GM12878 (cell line): ENCODE data around the gene TESK1. TPM values are rescaled to one million over a fixed set of nuclear protein-coding genes. Genes with fewer than 3 reads are reported as not detected.

Experiments
- ASH2L ChIP-seq: fragments of 300-600, 200-600 bp; sonication (generic); IDR thresholded peaks from 2 replicates; pipeline ENCODE4 v1.6.1; 2017; ENCODE audit warnings: low read depth, mild to moderate bottlenecking, borderline replicate concordance
- BHLHE40 ChIP-seq, 2 experiments: fragments of 450-650 bp in 1 of 2; IDR thresholded peaks; 2 replicates each; pipeline ENCODE4 v1.6.1; 2011 to 2017; ENCODE audit warnings: low read depth in 2 of 2, borderline replicate concordance in 1 of 2, improper control_type of control experiment in 1 of 2, low read length in 1 of 2, mild to moderate bottlenecking in 1 of 2
- ESRRA ChIP-seq: IDR thresholded peaks from 2 replicates; pipeline ENCODE4 v1.6.1; 2012; ENCODE audit warnings: mild to moderate bottlenecking, low read length, improper control_type of control experiment
- ETV6 ChIP-seq, 2 experiments: fragments of 450-650 bp in 1 of 2; IDR thresholded peaks in 1 of 2; conservative IDR thresholded peaks in 1 of 2; 2 replicates each; pipeline ENCODE4 v1.6.1; 2014; ENCODE audit warnings: antibody characterized with exemption in 1 of 2, borderline replicate concordance in 1 of 2, low read depth in 1 of 2, mild to moderate bottlenecking in 1 of 2, moderate library complexity in 1 of 2
- GABPA ChIP-seq: IDR thresholded peaks from 2 replicates; pipeline ENCODE4 v1.6.1; 2014; ENCODE audit warnings: antibody characterized with exemption, low read depth, mild to moderate bottlenecking, inconsistent platforms
- HCFC1 ChIP-seq: fragments of 150-350 bp; IDR thresholded peaks from 2 replicates; pipeline ENCODE4 v1.6.1; 2014; ENCODE audit warnings: low read length
- MEF2B ChIP-seq: fragments of 450-650 bp; IDR thresholded peaks from 2 replicates; pipeline ENCODE4 v1.6.1; 2018; ENCODE audit warnings: mild to moderate bottlenecking, moderate library complexity; ENCODE audit not compliant: partially characterized antibody, poor library complexity, severe bottlenecking
- MTA3 ChIP-seq: IDR thresholded peaks from 2 replicates; pipeline ENCODE4 v1.6.1; 2012; ENCODE audit warnings: low read length, inconsistent platforms, borderline replicate concordance
- NBN ChIP-seq: fragments of 450-650 bp; IDR thresholded peaks from 2 replicates; pipeline ENCODE4 v1.6.1; 2016
- POLR2AphosphoS5 ChIP-seq: IDR thresholded peaks from 2 replicates; pipeline ENCODE4 v1.6.1; 2011; ENCODE audit warnings: mild to moderate bottlenecking, low read length, inconsistent platforms
- SMC3 ChIP-seq: IDR thresholded peaks from 2 replicates; pipeline ENCODE4 v1.6.1; 2011; ENCODE audit warnings: low read length, improper control_type of control experiment, borderline replicate concordance
- SUZ12 ChIP-seq: fragments of 200-600 bp; sonication (generic); IDR thresholded peaks from one replicate; pipeline ENCODE4 v1.6.1; 2018; ENCODE audit warnings: antibody characterized with exemption, mild to moderate bottlenecking; ENCODE audit not compliant: unreplicated experiment
- TCF12 ChIP-seq: IDR thresholded peaks from 2 replicates; pipeline ENCODE4 v1.6.1; 2011; ENCODE audit warnings: low read depth, mild to moderate bottlenecking, low read length
- TCF3 ChIP-seq: IDR thresholded peaks from 2 replicates; pipeline ENCODE4 v1.6.1; 2012; ENCODE audit warnings: low read depth, mild to moderate bottlenecking, low read length, borderline replicate concordance; ENCODE audit not compliant: insufficient read depth
- YBX1 ChIP-seq: fragments of 450-650 bp; IDR thresholded peaks from 2 replicates; pipeline ENCODE4 v1.6.1; 2016; ENCODE audit warnings: antibody characterized with exemption
- ZSCAN29 ChIP-seq: fragments of 450-650 bp; IDR thresholded peaks from 2 replicates; pipeline ENCODE4 v1.6.1; 2017; ENCODE audit warnings: mild to moderate bottlenecking, moderate library complexity
- polyA plus RNA-seq, 11 experiments: library from polyadenylated mRNA; depleted of rRNA in 4 of 11; unstranded in 6 of 11; stranded (reverse) in 5 of 11; fragments of >200 nt; fragmentation: Nextera tagmentation in 4 of 11; fragmentation: Illumina TruSeq in 1 of 11; extraction: Ambion mirVana in 4 of 11; extraction: Trizol in 1 of 11; gene quantifications; 1 replicate in 1 of 11; 2 replicates in 10 of 11; pipeline versions ENCODE4 v1.2.1 to v1.2.3, GENCODE V29; 2011 to 2016; ENCODE audit warnings: inconsistent platforms in 2 of 11, missing spikeins in 2 of 11, low read depth in 1 of 11
- total RNA-seq, 4 experiments: library from RNA; depleted of rRNA in 3 of 4; stranded (reverse); fragments of >200 nt in 3 of 4; fragmentation: Illumina TruSeq in 1 of 4; extraction: Trizol in 1 of 4; gene quantifications; 2 replicates each; pipeline versions ENCODE4 v1.2.1 to v1.2.3, GENCODE V29; 2013 to 2021
- TF ChIP-seq, protein P1 (sequence below): fragments of 450-650 bp; formaldehyde crosslinking; IDR thresholded peaks from 2 replicates; pipeline ENCODE4 v1.5.0; 2022; ENCODE audit warnings: mild to moderate bottlenecking, missing genetic modification characterization
- TF ChIP-seq, protein P2 (sequence below): fragments of 450-650 bp; IDR thresholded peaks from 2 replicates; pipeline ENCODE4 v1.6.1; 2017; ENCODE audit warnings: low read depth, mild to moderate bottlenecking, moderate library complexity
- TF ChIP-seq, protein P3 (sequence below): fragments of 450-650 bp; IDR thresholded peaks from 2 replicates; pipeline ENCODE4 v1.6.1; 2016; ENCODE audit warnings: mild to moderate bottlenecking
- TF ChIP-seq, protein P4 (sequence below): IDR thresholded peaks from 2 replicates; pipeline ENCODE4 v1.6.1; 2011; ENCODE audit warnings: mild to moderate bottlenecking, low read depth, low read length, moderate library complexity; ENCODE audit not compliant: insufficient replicate concordance

The TESK1 gene
- total and polyA plus RNA-seq, 10 of the 15 experiments (the other 5 are each of a cell fraction or from before 2014, with no cell fraction given): 0.16 to 19.5 (median 7.9) TPM; not detected in 1

DNA sequence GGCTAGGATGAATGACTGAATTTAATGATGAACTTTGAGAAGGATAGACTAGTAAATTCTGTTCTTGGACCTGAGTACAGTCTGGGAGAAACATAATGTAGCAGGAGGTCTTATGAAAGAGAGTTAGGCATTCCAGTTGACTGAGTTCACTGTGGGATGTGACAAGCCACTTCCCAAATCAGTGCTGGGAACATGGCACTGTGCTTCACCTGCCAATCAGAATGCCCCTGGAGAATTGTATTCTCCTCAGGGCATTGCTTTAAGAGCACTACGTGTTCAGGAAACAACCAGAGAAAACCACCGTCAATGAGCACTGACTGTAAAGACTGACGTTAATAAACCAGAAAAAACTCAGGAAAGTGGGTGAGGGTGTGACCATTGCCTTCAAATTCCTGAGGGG lies 54.3 kb downstream of the TESK1 start (continued):
- TF ChIP-seq, protein P1, sequence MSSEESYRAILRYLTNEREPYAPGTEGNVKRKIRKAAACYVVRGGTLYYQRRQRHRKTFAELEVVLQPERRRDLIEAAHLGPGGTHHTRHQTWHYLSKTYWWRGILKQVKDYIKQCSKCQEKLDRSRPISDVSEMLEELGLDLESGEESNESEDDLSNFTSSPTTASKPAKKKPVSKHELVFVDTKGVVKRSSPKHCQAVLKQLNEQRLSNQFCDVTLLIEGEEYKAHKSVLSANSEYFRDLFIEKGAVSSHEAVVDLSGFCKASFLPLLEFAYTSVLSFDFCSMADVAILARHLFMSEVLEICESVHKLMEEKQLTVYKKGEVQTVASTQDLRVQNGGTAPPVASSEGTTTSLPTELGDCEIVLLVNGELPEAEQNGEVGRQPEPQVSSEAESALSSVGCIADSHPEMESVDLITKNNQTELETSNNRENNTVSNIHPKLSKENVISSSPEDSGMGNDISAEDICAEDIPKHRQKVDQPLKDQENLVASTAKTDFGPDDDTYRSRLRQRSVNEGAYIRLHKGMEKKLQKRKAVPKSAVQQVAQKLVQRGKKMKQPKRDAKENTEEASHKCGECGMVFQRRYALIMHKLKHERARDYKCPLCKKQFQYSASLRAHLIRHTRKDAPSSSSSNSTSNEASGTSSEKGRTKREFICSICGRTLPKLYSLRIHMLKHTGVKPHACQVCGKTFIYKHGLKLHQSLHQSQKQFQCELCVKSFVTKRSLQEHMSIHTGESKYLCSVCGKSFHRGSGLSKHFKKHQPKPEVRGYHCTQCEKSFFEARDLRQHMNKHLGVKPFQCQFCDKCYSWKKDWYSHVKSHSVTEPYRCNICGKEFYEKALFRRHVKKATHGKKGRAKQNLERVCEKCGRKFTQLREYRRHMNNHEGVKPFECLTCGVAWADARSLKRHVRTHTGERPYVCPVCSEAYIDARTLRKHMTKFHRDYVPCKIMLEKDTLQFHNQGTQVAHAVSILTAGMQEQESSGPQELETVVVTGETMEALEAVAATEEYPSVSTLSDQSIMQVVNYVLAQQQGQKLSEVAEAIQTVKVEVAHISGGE (CRISPR knock-in tag): no peak
- no peak for TF ChIP-seq POLR2AphosphoS5
- TF ChIP-seq ETV6 (conservative IDR thresholded peaks at IDR 0.05 in 1 of 2, IDR thresholded peaks at IDR 0.05 in 1 of 2; ENCODE audit: borderline replicate concordance in 1 of 2, low read depth in 1 of 2): no peak
- TF ChIP-seq, protein P2, sequence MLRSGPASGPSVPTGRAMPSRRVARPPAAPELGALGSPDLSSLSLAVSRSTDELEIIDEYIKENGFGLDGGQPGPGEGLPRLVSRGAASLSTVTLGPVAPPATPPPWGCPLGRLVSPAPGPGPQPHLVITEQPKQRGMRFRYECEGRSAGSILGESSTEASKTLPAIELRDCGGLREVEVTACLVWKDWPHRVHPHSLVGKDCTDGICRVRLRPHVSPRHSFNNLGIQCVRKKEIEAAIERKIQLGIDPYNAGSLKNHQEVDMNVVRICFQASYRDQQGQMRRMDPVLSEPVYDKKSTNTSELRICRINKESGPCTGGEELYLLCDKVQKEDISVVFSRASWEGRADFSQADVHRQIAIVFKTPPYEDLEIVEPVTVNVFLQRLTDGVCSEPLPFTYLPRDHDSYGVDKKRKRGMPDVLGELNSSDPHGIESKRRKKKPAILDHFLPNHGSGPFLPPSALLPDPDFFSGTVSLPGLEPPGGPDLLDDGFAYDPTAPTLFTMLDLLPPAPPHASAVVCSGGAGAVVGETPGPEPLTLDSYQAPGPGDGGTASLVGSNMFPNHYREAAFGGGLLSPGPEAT: 0 out of 2 replicates have a peak, but pooled peaks have one; percentile 23
- TF ChIP-seq MTA3: no peak
- TF ChIP-seq, protein P3, sequence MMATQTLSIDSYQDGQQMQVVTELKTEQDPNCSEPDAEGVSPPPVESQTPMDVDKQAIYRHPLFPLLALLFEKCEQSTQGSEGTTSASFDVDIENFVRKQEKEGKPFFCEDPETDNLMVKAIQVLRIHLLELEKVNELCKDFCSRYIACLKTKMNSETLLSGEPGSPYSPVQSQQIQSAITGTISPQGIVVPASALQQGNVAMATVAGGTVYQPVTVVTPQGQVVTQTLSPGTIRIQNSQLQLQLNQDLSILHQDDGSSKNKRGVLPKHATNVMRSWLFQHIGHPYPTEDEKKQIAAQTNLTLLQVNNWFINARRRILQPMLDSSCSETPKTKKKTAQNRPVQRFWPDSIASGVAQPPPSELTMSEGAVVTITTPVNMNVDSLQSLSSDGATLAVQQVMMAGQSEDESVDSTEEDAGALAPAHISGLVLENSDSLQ: peak; percentile 83
- TF ChIP-seq MEF2B: peak; percentile 89
- TF ChIP-seq TCF12: no peak
- TF ChIP-seq ASH2L: no peak
- no peak for TF ChIP-seq NBN
- TF ChIP-seq, protein P4, sequence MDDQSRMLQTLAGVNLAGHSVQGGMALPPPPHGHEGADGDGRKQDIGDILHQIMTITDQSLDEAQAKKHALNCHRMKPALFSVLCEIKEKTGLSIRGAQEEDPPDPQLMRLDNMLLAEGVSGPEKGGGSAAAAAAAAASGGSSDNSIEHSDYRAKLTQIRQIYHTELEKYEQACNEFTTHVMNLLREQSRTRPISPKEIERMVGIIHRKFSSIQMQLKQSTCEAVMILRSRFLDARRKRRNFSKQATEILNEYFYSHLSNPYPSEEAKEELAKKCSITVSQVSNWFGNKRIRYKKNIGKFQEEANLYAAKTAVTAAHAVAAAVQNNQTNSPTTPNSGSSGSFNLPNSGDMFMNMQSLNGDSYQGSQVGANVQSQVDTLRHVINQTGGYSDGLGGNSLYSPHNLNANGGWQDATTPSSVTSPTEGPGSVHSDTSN: no peak
- TF ChIP-seq ZSCAN29: no peak
- no peak for TF ChIP-seq HCFC1
- TF ChIP-seq TCF3: no peak
- no peak for TF ChIP-seq BHLHE40 (IDR thresholded peaks at IDR 0.05; ENCODE audit: borderline replicate concordance in 1 of 2, low read depth in 2 of 2, low read length in 1 of 2)
- no peak for TF ChIP-seq GABPA
- TF ChIP-seq SUZ12: no peak
- no peak for TF ChIP-seq ESRRA
- no peak for TF ChIP-seq SMC3
- TF ChIP-seq YBX1: no peak
